ENCODE measurements around the gene RND3.

The RND3 gene

DNA sequence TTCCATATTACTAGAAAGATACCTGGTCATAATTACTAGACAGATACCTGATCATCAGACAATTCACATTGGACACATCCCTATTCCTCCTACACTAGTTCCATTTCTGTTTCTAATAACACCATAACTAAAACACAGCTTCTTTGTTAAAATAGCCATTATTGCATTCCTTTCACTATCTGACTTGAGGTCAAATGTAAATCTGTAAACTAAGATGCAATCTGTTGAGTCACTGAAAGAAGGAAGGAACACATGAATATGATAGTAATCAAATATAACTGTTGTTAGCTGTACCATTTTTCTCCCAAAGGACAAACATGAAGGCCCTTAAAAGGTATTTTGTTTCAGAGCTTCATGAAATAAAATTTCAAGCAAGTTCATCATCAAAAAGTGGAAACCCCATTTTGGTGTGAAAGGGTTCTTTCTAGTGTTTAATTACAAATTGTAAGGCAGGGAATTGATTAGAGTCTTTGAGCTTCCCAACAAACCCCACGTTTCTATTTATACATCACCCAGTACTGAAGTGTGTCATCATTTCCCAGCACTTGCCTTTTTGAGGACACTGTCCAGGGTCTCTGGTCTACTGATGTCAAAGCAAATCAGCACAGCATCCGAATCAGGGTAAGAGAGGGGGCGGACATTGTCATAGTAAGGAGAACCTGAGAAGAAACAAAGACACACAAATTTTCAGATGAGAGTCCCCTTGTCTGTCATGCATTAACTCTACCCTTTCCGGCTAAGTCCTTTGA lies 13.0 kb downstream of the RND3 start:
- DNase-seq, result no peak

- no peak for DNase-seq
These were observed 13.7 kb downstream of the RND3 start for GRCh38 chr2:150473767-150474166.

- no peak for DNase-seq
These were observed 15.0 kb downstream of the RND3 start for GRCh38 chr2:150472511-150472899.

DNA sequence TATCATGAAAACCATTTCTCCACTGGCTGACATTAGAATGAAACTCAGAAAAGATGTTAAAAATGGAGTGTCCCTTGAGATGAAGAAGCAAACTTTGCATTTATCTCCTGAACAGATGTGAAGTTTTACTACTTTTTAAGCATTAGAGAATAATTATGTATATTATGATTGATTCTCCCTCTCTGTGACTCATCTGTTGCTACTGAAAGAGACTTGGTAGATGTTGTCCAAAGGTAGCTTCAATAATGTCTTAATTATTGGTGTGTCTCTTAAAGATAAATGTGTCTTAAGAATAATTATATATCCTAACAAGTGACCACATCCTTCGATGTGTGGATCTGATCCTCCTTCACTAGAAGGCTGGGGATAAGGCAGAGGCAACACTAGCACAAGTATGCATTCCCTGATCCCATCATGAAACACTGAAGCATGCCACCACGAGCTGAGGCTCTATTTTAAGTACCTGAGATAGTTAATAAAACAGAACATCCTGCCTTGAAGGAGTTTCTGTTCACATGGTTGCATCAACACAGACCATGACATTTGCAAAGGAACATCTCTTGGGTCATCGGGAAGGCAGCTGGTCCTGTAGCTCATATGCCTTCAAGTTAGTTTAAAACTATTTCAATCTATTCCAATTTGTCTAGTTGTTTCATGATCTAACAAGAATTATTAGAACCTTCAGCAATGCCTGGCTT lies 15.5 kb downstream of the RND3 start:
- no peak for DNase-seq

GRCh38 chr2:150470435-150470834 lies 17.0 kb downstream of the RND3 start:
- DNase-seq, result no peak

- no peak for DNase-seq
These were observed 17.7 kb downstream of the RND3 start for GRCh38 chr2:150469706-150470274.

- DNase-seq, result no peak
These were observed 19.0 kb downstream of the RND3 start for GRCh38 chr2:150468350-150468960.

DNA sequence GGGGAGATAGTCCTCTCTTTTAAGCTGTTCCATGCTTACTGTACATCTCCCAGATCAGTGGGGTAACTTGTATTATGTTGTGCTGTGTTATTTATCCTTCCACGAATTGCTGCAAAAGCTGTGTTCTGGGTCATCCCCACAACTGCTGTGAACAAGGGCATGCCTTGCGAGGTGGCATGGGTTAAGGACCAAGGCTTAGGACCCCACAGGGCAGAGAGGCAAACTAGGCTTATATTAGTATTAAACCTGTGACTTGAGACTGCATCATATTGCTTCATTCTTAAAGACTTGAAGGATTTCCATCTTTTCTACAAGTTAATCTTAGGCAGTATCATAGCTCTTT lies 19.9 kb downstream of the RND3 start:
- no peak for DNase-seq

DNA sequence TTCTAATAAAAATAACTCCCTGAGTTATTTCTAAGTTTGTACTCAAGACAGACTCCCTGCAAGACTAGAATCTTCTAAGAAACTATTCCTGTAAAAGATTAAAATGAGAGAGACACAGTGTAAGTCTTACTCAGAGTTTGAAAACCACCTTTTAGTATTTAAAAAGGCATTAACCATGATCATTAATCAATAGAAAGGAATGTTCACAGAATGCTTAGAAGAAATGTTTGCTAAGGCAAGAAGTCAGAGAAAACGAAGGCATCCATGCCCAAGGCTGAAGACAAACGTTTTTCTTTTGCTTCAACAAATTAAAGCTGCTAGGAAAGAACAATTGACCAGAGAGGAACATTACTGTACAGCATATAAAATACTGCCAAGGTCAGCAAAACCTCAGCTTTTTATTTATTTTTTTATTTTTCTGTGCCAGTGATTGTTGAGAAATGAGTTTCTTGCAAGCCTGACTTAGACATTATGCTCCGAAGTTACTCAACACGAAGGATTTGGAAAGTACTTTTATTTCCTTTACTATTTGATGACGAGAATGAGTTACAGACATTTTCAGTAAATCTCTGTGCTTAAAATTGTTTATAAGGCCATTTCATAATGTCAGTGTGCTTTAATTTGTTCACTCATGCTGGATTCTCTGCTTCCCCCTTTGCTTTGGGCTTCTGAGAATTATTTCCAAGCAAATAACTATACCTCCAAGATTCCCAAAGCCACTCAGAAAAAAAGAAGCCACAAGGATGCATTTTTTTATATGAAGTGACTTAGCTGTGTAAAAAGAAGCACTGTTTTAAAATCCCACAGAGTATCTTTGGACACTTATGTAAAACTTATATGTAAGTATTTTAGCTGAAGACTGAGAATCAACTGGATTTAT lies 20.5 kb downstream of the RND3 start:
- DNase-seq, result no peak

- no peak for DNase-seq
These were observed 21.5 kb downstream of the RND3 start for GRCh38 chr2:150465703-150466569.

- no peak for DNase-seq
These were observed 22.5 kb downstream of the RND3 start for GRCh38 chr2:150464986-150465385.

DNA sequence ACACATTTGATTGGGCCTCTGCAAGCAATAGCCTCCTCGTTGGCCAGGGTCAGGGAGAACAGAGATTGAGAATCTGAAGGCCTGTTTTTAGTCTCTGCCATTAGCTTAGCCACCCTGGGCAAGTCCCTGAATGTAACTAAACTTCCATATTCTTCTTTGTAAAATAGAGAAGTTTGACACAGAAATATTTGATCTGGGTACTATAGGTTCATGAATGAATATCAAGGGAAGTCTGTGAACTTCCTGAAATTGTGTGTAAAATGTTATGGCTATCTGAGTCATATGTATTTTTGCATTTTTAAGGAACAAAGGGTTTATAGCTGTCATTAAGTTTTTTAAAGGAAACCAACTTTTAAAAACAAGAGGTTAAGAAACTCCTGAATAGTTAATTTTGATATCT lies 23.2 kb downstream of the RND3 start:
- DNase-seq, result no peak

DNA sequence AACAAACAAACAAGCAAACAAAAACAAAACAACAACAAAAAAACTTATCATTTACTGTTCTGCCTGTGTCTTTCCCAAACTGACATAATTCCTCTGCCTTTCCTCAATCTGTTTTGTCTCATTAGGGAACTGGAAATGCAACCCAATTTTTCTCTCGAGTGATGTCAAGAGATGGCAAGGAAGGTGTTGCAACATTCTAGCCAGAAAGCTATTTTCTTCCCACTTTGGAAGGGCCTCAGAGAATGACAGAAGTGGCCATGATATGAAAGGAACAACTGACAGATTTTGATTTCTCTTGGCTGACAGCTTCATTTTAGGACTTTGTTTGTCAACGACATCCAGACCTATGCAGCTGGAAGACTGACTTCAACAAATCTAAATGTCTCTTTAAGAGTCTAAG lies 24.7 kb downstream of the RND3 start:
- no peak for DNase-seq

GRCh38 chr2:150459281-150459680 lies 28.2 kb downstream of the RND3 start:
- DNase-seq, result no peak

GRCh38 chr2:150450765-150451164 lies 36.7 kb downstream of the RND3 start:
- no peak for DNase-seq

DNA sequence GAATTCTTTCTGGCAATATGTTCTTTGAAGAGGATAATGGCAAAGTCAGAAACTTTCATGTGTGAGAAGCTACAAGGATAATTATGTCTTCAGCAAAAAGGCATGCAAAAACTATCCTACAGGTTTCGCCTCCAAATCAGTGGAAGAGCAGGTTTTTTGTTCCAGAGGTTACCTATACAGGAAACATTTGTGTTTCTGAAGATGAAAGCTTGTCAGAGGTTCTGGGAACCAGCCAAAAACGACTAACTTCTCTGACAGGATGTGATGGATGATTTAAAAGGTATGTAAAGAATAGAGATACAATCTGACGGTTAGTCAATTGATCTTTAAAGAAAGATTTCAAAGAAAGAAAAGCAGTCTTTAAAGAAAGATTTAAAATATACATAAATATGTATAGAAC lies 37.6 kb downstream of the RND3 start:
- DNase-seq, result no peak

DNA sequence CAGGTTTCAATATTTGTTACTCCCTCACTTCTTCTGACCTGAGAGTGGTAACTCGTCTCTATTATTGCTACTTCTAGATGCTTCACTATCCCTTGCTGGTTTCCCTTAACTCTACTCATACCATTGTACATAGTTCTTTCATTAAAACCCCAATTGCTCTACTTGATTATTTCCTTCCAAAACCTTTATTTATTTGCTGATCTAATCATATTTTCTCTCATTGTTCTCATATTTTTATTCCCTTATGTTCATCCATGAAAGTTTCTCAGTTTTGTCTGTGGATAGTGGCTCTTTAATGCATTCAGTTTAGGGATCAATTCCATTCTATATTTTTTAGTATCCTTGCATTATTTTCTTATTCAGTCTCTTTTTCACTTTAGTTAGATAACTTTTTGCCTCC lies 42.1 kb downstream of the RND3 start:
- no peak for DNase-seq

GRCh38 chr2:150442484-150442883 lies 45.0 kb downstream of the RND3 start:
- DNase-seq, result no peak

DNA sequence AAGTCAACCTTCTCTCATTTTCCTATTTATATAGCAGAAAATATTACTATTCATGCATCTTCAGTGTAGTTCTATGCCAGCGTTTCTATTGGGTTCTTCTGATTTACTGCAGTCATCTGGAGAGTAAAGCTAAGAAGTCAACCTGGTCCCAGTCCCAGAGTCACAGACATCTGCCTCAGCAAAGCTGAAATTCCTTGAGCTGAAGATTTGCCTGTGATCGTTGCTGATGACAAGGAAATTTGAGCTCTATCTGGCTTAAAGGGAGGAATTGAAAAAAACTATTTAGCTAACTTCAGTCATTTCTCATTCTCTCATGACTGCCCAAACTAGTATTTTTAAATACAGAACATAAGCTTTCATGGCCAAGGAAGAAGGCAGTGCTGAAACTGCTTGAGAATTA lies 45.7 kb downstream of the RND3 start:
- no peak for DNase-seq

DNA sequence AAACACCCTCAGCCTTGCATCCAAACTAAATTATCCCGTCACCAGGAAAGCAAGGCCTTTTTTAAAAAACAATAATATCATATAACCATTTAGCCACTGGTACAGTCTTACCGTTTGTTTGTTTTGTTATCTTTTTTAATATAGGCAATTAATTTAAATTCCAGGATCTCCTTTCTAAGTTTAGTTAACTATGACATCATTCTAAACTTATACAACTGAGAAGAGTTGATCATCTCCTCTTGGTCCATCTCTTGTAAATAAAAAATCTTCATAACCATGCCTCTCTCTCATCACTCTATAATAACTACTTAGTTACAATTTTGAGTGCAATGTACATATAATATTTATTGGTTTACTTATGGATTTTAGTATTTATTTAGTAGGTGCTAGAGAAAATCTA lies 46.2 kb downstream of the RND3 start:
- DNase-seq, result no peak

DNA sequence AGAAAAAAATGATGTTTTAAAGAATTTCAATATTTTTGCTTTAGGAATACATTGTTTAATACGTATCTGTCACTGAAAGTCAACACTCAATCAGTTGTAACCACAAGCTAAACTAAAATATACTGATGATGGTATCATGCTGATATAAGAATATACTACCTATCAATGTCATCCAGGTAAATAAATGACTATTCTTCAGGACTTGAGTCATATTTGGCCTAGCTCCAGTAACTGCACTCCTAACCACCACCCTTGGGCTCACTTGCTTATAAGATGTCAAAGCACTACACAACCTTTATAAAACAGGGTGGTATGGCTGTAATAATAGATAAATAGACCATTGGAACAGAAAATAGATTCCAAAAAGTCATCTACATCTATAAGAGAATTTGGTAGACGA lies 48.8 kb downstream of the RND3 start:
- DNase-seq, result no peak

DNA sequence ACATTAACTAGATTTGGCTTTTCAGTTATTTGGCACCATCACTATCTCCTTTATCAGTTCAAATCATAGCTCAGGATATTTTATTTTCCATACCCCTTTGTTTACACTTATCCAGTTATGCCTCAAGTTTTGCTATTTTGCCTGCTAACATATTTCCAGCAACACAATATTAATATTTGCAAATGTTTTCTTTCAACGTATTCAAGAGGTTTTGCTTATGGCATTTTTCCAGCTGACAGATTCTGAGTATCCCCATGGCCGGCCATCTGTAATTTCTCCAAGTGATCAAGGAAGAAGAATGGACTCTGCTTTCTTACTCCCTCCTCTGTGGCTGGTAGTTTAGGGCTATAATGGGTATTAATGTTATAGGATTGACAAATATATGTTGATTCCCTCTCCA lies 49.4 kb downstream of the RND3 start:
- no peak for DNase-seq

Measured in activated gamma-delta T cell treated with Interleukin-2 at 50 U/mL for 16 hours (primary cell).